SW480 (cell line): Measurements from ENCODE around the gene SPINT2.

Experiments
- DNase-seq: peaks from one replicate; pipeline ENCODE4 v3.0.0-alpha.2; 2016; ENCODE audit warnings: low spot score

Gene SPINT2

GRCh38 chr19:38267761-38268483 is 3.5 kb downstream of the SPINT2 start:
- no peak for DNase-seq

- no peak for DNase-seq
Measured at GRCh38 chr19:38268539-38268938, 4.2 kb downstream of the SPINT2 start.

- DNase-seq: no peak
Measured at GRCh38 chr19:38270587-38271167, 6.3 kb downstream of the SPINT2 start.

- DNase-seq: no peak
Measured at GRCh38 chr19:38273499-38273898, 9.1 kb downstream of the SPINT2 start.

GRCh38 chr19:38274739-38275138 is 10.4 kb downstream of the SPINT2 start:
- DNase-seq: no peak

- no peak for DNase-seq
Measured at GRCh38 chr19:38276942-38277517, 12.7 kb downstream of the SPINT2 start.

GRCh38 chr19:38277549-38277948 is 13.2 kb downstream of the SPINT2 start:
- DNase-seq: no peak

GRCh38 chr19:38277969-38278680 is 13.8 kb downstream of the SPINT2 start:
- DNase-seq: no peak

GRCh38 chr19:38278751-38279150 is 14.4 kb downstream of the SPINT2 start:
- DNase-seq: no peak

- no peak for DNase-seq
Measured at GRCh38 chr19:38280030-38280921, 15.9 kb downstream of the SPINT2 start.

- DNase-seq: no peak
Measured at GRCh38 chr19:38281811-38282566, 17.6 kb downstream of the SPINT2 start.

GRCh38 chr19:38283271-38283670 is 18.9 kb downstream of the SPINT2 start:
- no peak for DNase-seq

GRCh38 chr19:38284422-38284821 is 20.0 kb downstream of the SPINT2 start:
- DNase-seq: no peak

- DNase-seq: no peak
Measured at GRCh38 chr19:38285567-38285966, 21.2 kb downstream of the SPINT2 start.

GRCh38 chr19:38287604-38288003 is 23.2 kb downstream of the SPINT2 start:
- DNase-seq: no peak

GRCh38 chr19:38288123-38288855 is 23.9 kb downstream of the SPINT2 start:
- DNase-seq: no peak

GRCh38 chr19:38289955-38290354 is 25.6 kb downstream of the SPINT2 start:
- no peak for DNase-seq

GRCh38 chr19:38290631-38291147 is 26.3 kb downstream of the SPINT2 start:
- no peak for DNase-seq

GRCh38 chr19:38291855-38292254 is 27.5 kb downstream of the SPINT2 start:
- DNase-seq: no peak

- DNase-seq: no peak
Measured at GRCh38 chr19:38293281-38293680, 28.9 kb downstream of the SPINT2 start.
